Left lung (tissue), 10 donors: ENCODE data around the gene MTA1. TPM values are rescaled to one million over a fixed set of nuclear protein-coding genes. Genes with fewer than 3 reads are reported as not detected.

Source experiments
- ATAC-seq: fragments of 200-7000 bp; cut with Tn5 transposase; one replicate; pipeline ENCODE4 v1.9.1; 2020; ENCODE audit warnings: moderate library complexity
- DNase-seq, 4 donors: peaks; one replicate each; pipeline ENCODE4 v3.0.0-alpha.2; 2013 to 2020
- H3K27ac ChIP-seq, 2 donors: fragments of 200-600 bp; sonication (generic) in 1 of 2; one replicate each; pipeline versions ENCODE4 v1.5.0 to v1.8.0; 2020 to 2021
- H3K27me3 ChIP-seq, 2 donors: fragments of 200-600 bp; sonication (generic) in 1 of 2; one replicate each; pipeline versions ENCODE4 v1.5.0 to v1.8.0; 2020 to 2021
- H3K36me3 ChIP-seq, 2 donors: fragments of 200-600 bp; sonication (generic) in 1 of 2; one replicate each; pipeline versions ENCODE4 v1.5.0 to v1.8.0; 2020 to 2021
- H3K4me1 ChIP-seq, 2 donors: fragments of 200-600 bp; one replicate each; pipeline ENCODE4 v1.8.0; 2021
- H3K4me3 ChIP-seq, 2 donors: fragments of 200-600 bp; sonication (generic) in 1 of 2; one replicate each; pipeline versions ENCODE4 v1.5.0 to v1.8.0; 2020 to 2021; ENCODE audit warnings: mild to moderate bottlenecking in 1 of 2
- H3K9me3 ChIP-seq, 2 donors: fragments of 200-600 bp; sonication (generic) in 1 of 2; one replicate each; pipeline versions ENCODE4 v1.5.0 to v1.8.0; 2020 to 2021
- intact Hi-C, 2 donors: fragments of 100-400 bp; cut with DNase I; formaldehyde crosslinking; loops; one replicate each; pipeline versions ENCODE4 v1.11.2 to v1.14.2; 2022
- polyA plus RNA-seq, 6 donors: library from polyadenylated mRNA; unstranded; fragments of 120-200 nt; gene quantifications; one replicate each; pipeline ENCODE4 v1.2.1, GENCODE V29; 2013; ENCODE audit not compliant: insufficient read length in 6 of 6
- total RNA-seq, 2 donors: library from RNA; stranded (reverse); fragmentation: NEBNext Ultra II Directional; extraction: Animal tissue kit (Norgen Biotek cat#: 25700); gene quantifications; one replicate each; pipeline ENCODE4 v1.2.1, GENCODE V29; 2021
- TF ChIP-seq, protein P1 (sequence below), 2 donors: fragments of 200-600 bp; sonication (generic) in 1 of 2; IDR thresholded peaks; one replicate each; pipeline versions ENCODE4 v1.5.0 to v1.8.0; 2021; ENCODE audit warnings: antibody characterized with exemption in 2 of 2
- donor health status: DM: no; HTN: yes; CAD: no.
- donor health status: DM: no; HTN: no; CAD: no.

Gene MTA1
- total and polyA plus RNA-seq, 8 donors = 60.6 to 165 (median 118) TPM

DNA sequence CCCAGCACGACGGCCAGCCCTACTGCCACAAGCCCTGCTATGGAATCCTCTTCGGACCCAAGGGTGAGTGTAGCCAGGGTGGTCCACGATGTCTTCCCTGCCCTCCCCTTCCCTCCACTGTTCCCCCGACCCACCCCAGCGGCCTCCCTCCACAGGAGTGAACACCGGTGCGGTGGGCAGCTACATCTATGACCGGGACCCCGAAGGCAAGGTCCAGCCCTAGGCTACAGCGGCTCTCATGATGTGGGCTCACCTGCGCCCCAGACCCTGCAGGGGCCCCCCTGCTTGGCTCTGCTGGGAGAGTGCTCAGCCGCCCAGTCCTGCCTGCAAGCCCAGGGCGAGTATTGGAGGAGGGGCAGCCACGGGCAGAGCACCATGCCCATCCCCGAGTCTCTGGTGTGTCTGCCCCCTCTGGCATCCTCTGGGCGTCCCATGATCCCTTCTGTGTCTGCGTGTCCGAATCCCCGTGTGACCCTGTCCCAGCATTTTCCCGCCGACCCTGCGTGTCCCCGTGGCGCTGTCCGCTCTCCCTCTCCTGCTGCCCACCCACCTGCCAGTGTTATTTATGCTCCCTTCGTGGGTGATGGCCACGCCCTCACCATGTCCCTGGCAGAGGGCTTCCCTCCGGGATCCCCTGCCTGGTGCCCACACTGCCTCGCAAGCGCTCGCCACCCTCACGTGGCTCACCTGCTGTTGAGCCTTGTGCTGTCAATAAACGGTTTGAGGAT lies 60.0 kb downstream of the MTA1 start:
- Histone ChIP-seq H3K4me3 (no peak overlapping the region), H3K27ac (no peak overlapping the region), H3K9me3 (no peaks in the 10 kb centered on the region), H3K27me3 (peaks cover 0 to 82% of the 10 kb centered on the region in 2 donors), H3K36me3 (peaks cover 0 to 18% of the 10 kb centered on the region in 2 donors), H3K4me1 (peaks cover 44 to 86% of the 10 kb centered on the region in 2 donors)
- ATAC-seq (no peak), DNase-seq (no peak)
- TF ChIP-seq, protein P1, sequence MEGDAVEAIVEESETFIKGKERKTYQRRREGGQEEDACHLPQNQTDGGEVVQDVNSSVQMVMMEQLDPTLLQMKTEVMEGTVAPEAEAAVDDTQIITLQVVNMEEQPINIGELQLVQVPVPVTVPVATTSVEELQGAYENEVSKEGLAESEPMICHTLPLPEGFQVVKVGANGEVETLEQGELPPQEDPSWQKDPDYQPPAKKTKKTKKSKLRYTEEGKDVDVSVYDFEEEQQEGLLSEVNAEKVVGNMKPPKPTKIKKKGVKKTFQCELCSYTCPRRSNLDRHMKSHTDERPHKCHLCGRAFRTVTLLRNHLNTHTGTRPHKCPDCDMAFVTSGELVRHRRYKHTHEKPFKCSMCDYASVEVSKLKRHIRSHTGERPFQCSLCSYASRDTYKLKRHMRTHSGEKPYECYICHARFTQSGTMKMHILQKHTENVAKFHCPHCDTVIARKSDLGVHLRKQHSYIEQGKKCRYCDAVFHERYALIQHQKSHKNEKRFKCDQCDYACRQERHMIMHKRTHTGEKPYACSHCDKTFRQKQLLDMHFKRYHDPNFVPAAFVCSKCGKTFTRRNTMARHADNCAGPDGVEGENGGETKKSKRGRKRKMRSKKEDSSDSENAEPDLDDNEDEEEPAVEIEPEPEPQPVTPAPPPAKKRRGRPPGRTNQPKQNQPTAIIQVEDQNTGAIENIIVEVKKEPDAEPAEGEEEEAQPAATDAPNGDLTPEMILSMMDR (IDR thresholded peaks at IDR 0.05) = no peak
- intact Hi-C loops = no loop called here

DNA sequence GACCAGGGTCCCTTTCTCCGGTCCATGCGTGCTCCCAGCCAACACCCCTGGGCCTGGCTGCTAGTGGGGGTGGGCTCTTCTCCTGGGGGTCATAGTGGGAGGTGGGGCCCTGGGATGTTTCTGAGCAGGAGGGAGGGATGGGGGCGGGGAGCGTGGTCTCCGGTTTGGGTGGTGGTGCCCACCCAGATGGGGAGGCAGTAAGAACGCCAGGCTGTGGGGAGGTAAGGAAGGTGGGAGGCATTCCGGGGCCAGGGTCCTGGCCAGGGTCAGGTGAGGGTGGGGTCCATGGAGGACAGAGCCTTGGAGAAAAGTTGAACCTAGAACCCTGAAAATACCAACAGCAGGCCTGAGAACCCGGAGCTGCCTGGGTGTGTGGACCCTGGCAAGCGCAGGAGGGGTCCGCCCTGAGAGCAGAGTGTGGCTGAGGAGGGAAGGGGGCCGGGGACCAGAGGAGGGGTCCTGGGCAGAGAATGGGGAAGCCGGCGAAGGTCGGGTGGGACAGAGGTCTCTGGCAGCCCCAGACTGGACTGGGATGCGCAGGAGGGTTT lies 60.6 kb downstream of the MTA1 start:
- DNase-seq (no peak), ATAC-seq (no peak)
- H3K9me3 ChIP-seq = no peaks in the 10 kb centered on the region
- peaks cover 48 to 86% of the 10 kb centered on the region in 2 donors for H3K4me1 ChIP-seq
- TF ChIP-seq, protein P1 (IDR thresholded peaks at IDR 0.05) = no peak
- peaks cover 0 to 82% of the 10 kb centered on the region in 2 donors for H3K27me3 ChIP-seq
- H3K27ac ChIP-seq = peak overlapping the region; percentile 92 to 97
- intact Hi-C loops = no loop called here
- no peak overlapping the region for H3K4me3 ChIP-seq
- H3K36me3 ChIP-seq = peaks cover 0 to 18% of the 10 kb centered on the region in 2 donors

DNA sequence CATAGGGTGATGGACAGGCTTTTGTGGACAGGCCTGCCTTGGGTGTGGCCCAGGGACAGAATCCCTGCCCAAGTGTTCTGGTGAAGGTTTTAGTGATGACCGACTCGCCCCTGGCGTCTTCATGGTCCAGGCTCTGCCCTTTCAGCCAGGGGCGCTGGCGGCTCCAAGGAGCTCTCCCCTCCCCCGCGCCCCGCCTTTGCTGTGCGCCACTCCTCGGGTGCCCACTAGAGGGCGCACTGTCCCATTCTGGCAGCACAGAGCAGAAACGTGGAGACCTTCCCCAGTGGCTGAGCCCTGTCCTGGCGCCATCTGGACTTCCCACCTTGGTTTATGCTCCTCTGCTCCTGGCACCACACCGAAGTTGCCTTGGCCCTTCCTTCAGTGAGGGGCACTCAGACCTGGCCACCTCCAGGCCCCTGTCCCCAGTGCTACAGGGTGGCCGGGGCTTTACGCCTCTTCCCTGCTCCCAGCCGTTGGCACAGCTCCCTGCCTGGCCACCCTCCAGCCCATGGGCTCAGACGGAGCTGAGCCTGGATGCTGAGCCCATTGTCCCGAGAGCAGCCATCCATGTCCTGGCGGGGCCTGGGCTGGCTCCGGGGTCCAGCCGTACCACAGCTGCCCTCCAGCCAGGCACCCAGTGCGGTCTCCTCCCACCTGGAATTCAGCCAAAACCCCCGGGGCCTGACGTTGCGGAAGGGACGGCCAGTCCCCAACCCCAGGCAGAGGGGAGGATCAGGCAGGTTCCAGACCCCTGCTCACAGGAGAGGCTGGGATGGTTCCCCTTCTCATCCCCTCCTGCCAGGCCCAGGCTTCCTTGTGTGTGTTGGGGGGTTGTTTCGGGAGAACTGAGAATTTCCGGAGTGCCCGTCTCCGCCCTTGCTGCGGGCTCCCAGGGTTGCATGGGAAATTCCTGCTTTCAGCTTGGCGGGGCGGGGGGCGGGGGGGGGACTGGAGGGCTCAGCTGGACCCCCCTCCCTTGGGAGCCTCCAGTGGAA lies 61.5 kb downstream of the MTA1 start:
- Histone ChIP-seq H3K27ac (peak overlapping the region; percentile 92 to 97), H3K36me3 (peaks cover 0 to 18% of the 10 kb centered on the region in 2 donors), H3K4me1 (peaks cover 53 to 86% of the 10 kb centered on the region in 2 donors), H3K9me3 (no peaks in the 10 kb centered on the region), H3K27me3 (peaks cover 0 to 82% of the 10 kb centered on the region in 2 donors), H3K4me3 (peak overlapping the region; percentile 15)
- TF ChIP-seq, protein P1 (IDR thresholded peaks at IDR 0.05) = peak; percentile 100
- DNase-seq (peak; percentile 88 to 96 (median 94)), ATAC-seq (peak; percentile 83)
- intact Hi-C loops = no loop called here

DNA sequence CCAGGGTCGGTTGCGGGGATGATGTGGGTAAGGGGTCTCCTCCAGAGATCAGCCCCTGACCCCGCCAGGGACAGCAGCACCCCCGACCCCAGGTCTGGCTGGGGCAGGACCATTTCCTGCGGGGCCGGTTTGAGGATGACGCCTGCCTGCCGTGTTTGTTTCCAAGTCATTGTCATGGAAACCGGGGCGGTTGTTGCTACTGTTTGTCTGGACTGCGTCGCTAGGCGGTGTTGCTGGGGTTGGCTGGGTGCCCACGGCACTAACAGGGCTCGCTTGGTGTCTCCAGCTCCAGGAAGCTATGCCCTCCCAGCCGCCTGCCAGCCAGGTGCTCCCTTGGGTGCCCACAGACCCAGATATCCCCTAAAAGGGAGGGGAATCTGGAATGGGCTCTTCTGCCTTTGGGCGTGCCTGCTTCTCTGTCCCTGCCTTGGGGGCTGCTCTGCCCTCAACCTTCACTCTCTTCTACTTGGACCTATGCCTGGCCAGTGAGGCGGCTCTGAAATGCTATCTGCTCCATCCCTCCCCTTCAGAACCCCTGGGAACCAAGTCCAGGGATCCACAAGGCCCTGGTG lies 62.3 kb downstream of the MTA1 start:
- peak overlapping the region; percentile 15 for H3K4me3 ChIP-seq
- intact Hi-C loops = no loop called here
- H3K27ac ChIP-seq = peak overlapping the region; percentile 92 to 97
- TF ChIP-seq, protein P1 (IDR thresholded peaks at IDR 0.05) = no peak
- H3K36me3 ChIP-seq = peaks cover 0 to 18% of the 10 kb centered on the region in 2 donors
- peak; percentile 95 to 98 (median 96) for DNase-seq
- H3K27me3 ChIP-seq = peaks cover 0 to 82% of the 10 kb centered on the region in 2 donors
- peak; percentile 67 for ATAC-seq
- no peaks in the 10 kb centered on the region for H3K9me3 ChIP-seq
- H3K4me1 ChIP-seq = peaks cover 54 to 86% of the 10 kb centered on the region in 2 donors
